ENCODE measurements around the gene HEXIM1. TPM values are rescaled to one million over a fixed set of nuclear protein-coding genes. Genes with fewer than 3 reads are reported as not detected.

Gene HEXIM1
- total and polyA plus RNA-seq, 2 experiments from 2014 or later, result 13.5 to 17.1 TPM

GRCh38 chr17:45144199-45145034, 3.9 kb upstream of the HEXIM1 start:
- no peaks in the 10 kb centered on the region for H3K9me3 ChIP-seq (ENCODE audit: low read depth)
- no peaks in the 10 kb centered on the region for H3K9me2 ChIP-seq (replicated peaks; ENCODE audit: insufficient read depth)
- H3K4me1 ChIP-seq (ENCODE audit: insufficient read depth), result peaks cover 27% of the 10 kb centered on the region
- peak; percentile 75 for DNase-seq (ENCODE audit: low spot score)
- no peaks in the 10 kb centered on the region for H3K27me3 ChIP-seq
- H3K4me3 ChIP-seq, result peak overlapping the region; percentile 28
- H3K79me2 ChIP-seq, result peaks cover 5% of the 10 kb centered on the region
- peak overlapping the region; percentile 95 for H3K27ac ChIP-seq
- TF ChIP-seq EZH2phosphoT487 (IDR thresholded peaks at IDR 0.05; ENCODE audit: low read depth, severe bottlenecking, unreplicated experiment) (no peak), CTCF (IDR thresholded peaks at IDR 0.05; ENCODE audit: poor library complexity) (no peak), EZH2 (IDR thresholded peaks at IDR 0.05; ENCODE audit: borderline replicate concordance) (no peak)
- H2AFZ ChIP-seq, result peak overlapping the region; percentile 89
- H4K20me1 ChIP-seq (ENCODE audit: insufficient read depth, poor library complexity, severe bottlenecking), result peaks cover 3% of the 10 kb centered on the region
- WGBS (ENCODE audit: low lambda C conversion rate, missing lambda C conversion rate), result 42% methylated on average over 40 of the region's 71 CpGs
- peak overlapping the region; percentile 75 for H3K4me2 ChIP-seq
- no peaks in the 10 kb centered on the region for H3K36me3 ChIP-seq (replicated peaks; ENCODE audit: insufficient read depth, low read depth)

GRCh38 chr17:45145035-45145389, 3.3 kb upstream of the HEXIM1 start:
- Histone ChIP-seq H4K20me1 (ENCODE audit: insufficient read depth, poor library complexity, severe bottlenecking) (peaks cover 5% of the 10 kb centered on the region), H3K36me3 (replicated peaks; ENCODE audit: insufficient read depth, low read depth) (no peaks in the 10 kb centered on the region), H3K79me2 (peaks cover 11% of the 10 kb centered on the region), H3K9me2 (replicated peaks; ENCODE audit: insufficient read depth) (no peaks in the 10 kb centered on the region), H3K9me3 (ENCODE audit: low read depth) (no peaks in the 10 kb centered on the region), H3K27me3 (no peaks in the 10 kb centered on the region), H3K27ac (peak overlapping the region; percentile 95), H2AFZ (no peak overlapping the region), H3K4me2 (peak overlapping the region; percentile 75), H3K4me1 (ENCODE audit: insufficient read depth) (peaks cover 27% of the 10 kb centered on the region), H3K4me3 (no peak overlapping the region)
- WGBS (ENCODE audit: low lambda C conversion rate, missing lambda C conversion rate), result 87% methylated on average over 8 of the region's 8 CpGs
- TF ChIP-seq EZH2 (IDR thresholded peaks at IDR 0.05; ENCODE audit: borderline replicate concordance) (no peak), CTCF (IDR thresholded peaks at IDR 0.05; ENCODE audit: poor library complexity) (no peak), EZH2phosphoT487 (IDR thresholded peaks at IDR 0.05; ENCODE audit: low read depth, severe bottlenecking, unreplicated experiment) (no peak)
- no peak for DNase-seq (ENCODE audit: low spot score)

- WGBS (ENCODE audit: low lambda C conversion rate, missing lambda C conversion rate), result 97% methylated on average over 10 of the region's 10 CpGs
- peak overlapping the region; percentile 84 for H3K4me2 ChIP-seq
- H3K4me1 ChIP-seq (ENCODE audit: insufficient read depth), result peaks cover 27% of the 10 kb centered on the region
Measured at GRCh38 chr17:45146166-45146565, 2.1 kb upstream of the HEXIM1 start.

More at GRCh38 chr17:45146166-45146565, 2.1 kb upstream of the HEXIM1 start:
- Histone ChIP-seq H3K4me3 (no peak overlapping the region), H3K36me3 (replicated peaks; ENCODE audit: insufficient read depth, low read depth) (no peaks in the 10 kb centered on the region), H4K20me1 (ENCODE audit: insufficient read depth, poor library complexity, severe bottlenecking) (peaks cover 17% of the 10 kb centered on the region), H3K27me3 (no peaks in the 10 kb centered on the region), H3K9me2 (replicated peaks; ENCODE audit: insufficient read depth) (no peaks in the 10 kb centered on the region), H3K79me2 (peaks cover 23% of the 10 kb centered on the region), H3K27ac (peak overlapping the region; percentile 97), H2AFZ (no peak overlapping the region), H3K9me3 (ENCODE audit: low read depth) (no peaks in the 10 kb centered on the region)
- TF ChIP-seq EZH2phosphoT487 (IDR thresholded peaks at IDR 0.05; ENCODE audit: low read depth, severe bottlenecking, unreplicated experiment) (no peak), EZH2 (IDR thresholded peaks at IDR 0.05; ENCODE audit: borderline replicate concordance) (no peak), CTCF (IDR thresholded peaks at IDR 0.05; ENCODE audit: poor library complexity) (no peak)
- no peak for DNase-seq (ENCODE audit: low spot score)

Data from hepatocyte (in vitro differentiated cells).